ENCODE data around the gene OSBPL3. TPM values are rescaled to one million over a fixed set of nuclear protein-coding genes. Genes with fewer than 3 reads are reported as not detected.

OSBPL3 gene
- total RNA-seq, 2 donors from 2014 or later: 9.0 to 14.8 TPM

GRCh38 chr7:24951441-24951980 lies 28.5 kb downstream of the OSBPL3 start:
- no peak overlapping the region for H3K4me3 ChIP-seq
- no peaks in the 10 kb centered on the region for H3K4me1 ChIP-seq
- H3K27me3 ChIP-seq: no peaks in the 10 kb centered on the region
- intact Hi-C loops (cut with DNase I): no loop called here
- no peaks in the 10 kb centered on the region for H3K36me3 ChIP-seq
- H3K9me3 ChIP-seq: no peaks in the 10 kb centered on the region
- no peak overlapping the region for H3K27ac ChIP-seq
- no peak for TF ChIP-seq CTCF (IDR thresholded peaks at IDR 0.05)
- no peak overlapping the region for H3K9ac ChIP-seq (ENCODE audit: low read depth in 2 of 2, low read length in 2 of 2)
- DNase-seq: no peak

DNA sequence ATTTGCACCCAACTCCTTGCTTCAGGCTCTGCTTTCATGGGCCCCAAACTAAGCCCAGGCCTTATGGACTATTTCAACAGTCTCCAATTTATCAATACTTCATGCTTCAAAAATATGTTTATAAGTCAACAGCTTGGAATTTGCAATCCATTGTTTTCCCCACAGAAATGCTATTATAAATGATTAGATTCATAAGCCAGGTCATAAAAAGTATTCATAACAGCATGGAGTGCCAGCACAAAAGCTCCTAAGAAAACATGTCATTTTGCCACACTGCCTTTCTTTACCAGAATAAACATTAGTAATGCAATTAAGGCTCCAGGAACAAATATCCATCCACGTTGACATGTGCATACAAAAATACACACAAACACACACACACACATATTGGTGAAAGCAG lies 30.1 kb downstream of the OSBPL3 start:
- intact Hi-C loops (cut with DNase I): no loop called here
- H3K36me3 ChIP-seq: no peaks in the 10 kb centered on the region
- TF ChIP-seq CTCF (IDR thresholded peaks at IDR 0.05): no peak
- no peaks in the 10 kb centered on the region for H3K9me3 ChIP-seq
- DNase-seq: no peak
- no peaks in the 10 kb centered on the region for H3K27me3 ChIP-seq
- no peak overlapping the region for H3K4me3 ChIP-seq
- no peaks in the 10 kb centered on the region for H3K4me1 ChIP-seq
- H3K27ac ChIP-seq: no peak overlapping the region
- H3K9ac ChIP-seq (ENCODE audit: low read depth in 2 of 2, low read length in 2 of 2): no peak overlapping the region

- intact Hi-C loops (cut with DNase I): no loop called here
- TF ChIP-seq CTCF (IDR thresholded peaks at IDR 0.05): no peak
- Histone ChIP-seq H3K4me3 (no peak overlapping the region), H3K9ac (ENCODE audit: low read depth in 2 of 2, low read length in 2 of 2) (no peak overlapping the region), H3K27me3 (no peaks in the 10 kb centered on the region), H3K27ac (no peak overlapping the region), H3K9me3 (no peaks in the 10 kb centered on the region), H3K36me3 (no peaks in the 10 kb centered on the region), H3K4me1 (no peaks in the 10 kb centered on the region)
- no peak for DNase-seq
These were observed 31.2 kb downstream of the OSBPL3 start for GRCh38 chr7:24948739-24949138.

- no peaks in the 10 kb centered on the region for H3K9me3 ChIP-seq
- H3K9ac ChIP-seq (ENCODE audit: low read depth in 2 of 2, low read length in 2 of 2): no peak overlapping the region
- intact Hi-C loops (cut with DNase I): no loop called here
- no peaks in the 10 kb centered on the region for H3K27me3 ChIP-seq
- H3K4me3 ChIP-seq: no peak overlapping the region
- no peaks in the 10 kb centered on the region for H3K36me3 ChIP-seq
- no peak for DNase-seq
- no peaks in the 10 kb centered on the region for H3K4me1 ChIP-seq
- TF ChIP-seq CTCF (IDR thresholded peaks at IDR 0.05): no peak
- no peak overlapping the region for H3K27ac ChIP-seq
These were observed 33.5 kb downstream of the OSBPL3 start for GRCh38 chr7:24946467-24946866.

DNA sequence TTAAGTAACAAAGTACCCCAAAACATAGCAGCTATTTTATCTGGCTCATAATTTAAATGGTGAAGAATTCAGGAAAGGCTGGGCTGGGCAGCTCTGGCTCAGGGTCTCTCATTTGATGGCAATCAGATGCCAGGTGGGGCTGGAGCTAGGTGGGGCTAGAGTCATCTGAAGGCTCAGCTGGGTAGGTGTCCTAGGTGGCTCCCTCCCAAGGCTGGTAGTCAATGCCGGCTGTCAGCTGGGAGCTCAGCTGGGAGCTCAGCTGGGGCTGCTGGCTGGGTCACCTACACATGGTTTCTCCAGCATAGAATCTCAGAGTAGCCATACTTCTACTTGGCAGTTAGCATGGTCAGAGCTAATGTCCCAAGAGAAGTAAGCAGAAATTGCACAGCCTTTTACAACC lies 34.1 kb downstream of the OSBPL3 start:
- intact Hi-C loops (cut with DNase I): no loop called here
- Histone ChIP-seq H3K36me3 (no peaks in the 10 kb centered on the region), H3K9me3 (no peaks in the 10 kb centered on the region), H3K27me3 (no peaks in the 10 kb centered on the region), H3K4me1 (no peaks in the 10 kb centered on the region), H3K9ac (ENCODE audit: low read depth in 2 of 2, low read length in 2 of 2) (no peak overlapping the region), H3K4me3 (no peak overlapping the region), H3K27ac (no peak overlapping the region)
- TF ChIP-seq CTCF (IDR thresholded peaks at IDR 0.05): no peak
- no peak for DNase-seq

All from colonic mucosa (tissue), 4 donors.